HG02870 (cell line): ENCODE results near the gene COX7B2.

Experiments
- ATAC-seq: cut with Tn5 transposase; IDR thresholded peaks from one replicate; pipeline ENCODE4 v1.9.1; 2021; ENCODE audit warnings: mild to moderate bottlenecking, moderate library complexity; ENCODE audit not compliant: unreplicated experiment

COX7B2 gene

DNA sequence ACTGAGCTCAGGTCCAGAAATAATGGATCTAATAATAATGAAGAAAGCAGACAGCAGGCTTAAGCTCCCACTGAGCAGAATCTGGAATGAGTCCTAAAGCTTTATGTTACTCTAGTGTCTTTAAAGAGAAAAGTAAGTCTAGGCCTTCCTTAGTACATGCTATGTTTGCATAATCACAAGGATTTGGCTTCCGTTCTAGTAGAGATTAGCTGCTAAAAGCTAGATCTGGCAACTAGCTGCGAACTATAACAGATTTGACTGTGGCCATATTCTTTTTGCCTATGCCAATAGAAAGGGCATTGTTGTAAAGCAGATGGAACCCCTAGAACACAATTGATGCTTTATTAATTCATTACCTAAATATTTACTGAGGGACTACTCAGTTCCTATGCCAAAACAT is 19.0 kb downstream of the COX7B2 start:
- ATAC-seq = no peak

DNA sequence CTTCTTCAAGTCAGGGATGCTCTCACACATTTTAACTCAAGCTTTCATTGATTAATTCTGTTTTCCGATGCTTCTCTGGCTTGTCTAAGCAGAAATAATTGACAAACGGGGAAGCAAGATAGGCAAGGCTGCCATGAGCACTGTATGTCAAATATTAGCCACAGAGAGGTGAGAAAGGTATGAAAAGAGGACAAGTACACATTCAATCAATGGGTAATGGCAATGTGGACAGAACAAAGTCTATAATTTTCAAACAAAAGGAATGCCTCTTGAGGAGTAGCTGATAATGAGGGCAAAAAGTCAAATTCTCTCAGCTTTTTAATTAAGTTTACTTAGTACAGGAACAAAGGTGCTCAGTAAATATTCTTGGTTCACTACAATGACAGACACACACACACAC is 19.6 kb downstream of the COX7B2 start:
- no peak for ATAC-seq

DNA sequence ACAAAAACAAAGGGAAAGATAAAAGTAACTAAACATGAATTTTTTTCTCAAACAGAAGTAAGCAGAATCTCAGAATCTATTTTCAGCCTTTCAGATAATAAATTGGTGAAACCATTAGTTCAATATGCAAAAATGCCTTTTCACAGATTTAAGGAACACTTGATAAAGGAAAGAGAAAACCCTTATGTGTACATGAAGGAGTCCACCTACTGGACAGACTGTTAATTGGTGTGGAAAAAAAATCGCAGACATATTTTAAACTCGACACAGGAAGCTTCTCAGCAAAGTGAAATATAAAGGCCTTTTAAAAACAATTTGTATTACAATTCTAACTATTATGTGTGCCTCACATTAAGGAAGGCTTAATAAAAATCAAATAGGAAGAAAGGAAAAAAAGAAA is 22.3 kb downstream of the COX7B2 start:
- no peak for ATAC-seq

DNA sequence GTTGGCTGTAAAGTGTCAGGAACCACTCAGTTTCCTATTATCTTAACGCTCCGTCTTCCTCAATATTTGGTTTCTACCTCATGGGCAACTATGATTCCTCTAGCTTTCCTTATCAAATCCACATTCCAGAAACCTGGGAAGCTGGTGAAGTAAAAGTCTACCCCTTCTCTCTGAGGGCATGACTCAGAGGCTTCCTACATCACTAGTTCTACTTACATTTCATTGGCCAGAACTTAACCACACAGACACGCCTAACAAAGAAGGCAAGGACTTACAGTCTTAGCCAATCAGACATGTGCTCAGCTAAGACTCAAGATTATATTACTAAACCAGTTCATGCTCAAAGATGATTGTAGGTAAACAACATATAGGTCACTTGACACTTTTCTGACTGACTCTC is 30.4 kb downstream of the COX7B2 start:
- no peak for ATAC-seq

DNA sequence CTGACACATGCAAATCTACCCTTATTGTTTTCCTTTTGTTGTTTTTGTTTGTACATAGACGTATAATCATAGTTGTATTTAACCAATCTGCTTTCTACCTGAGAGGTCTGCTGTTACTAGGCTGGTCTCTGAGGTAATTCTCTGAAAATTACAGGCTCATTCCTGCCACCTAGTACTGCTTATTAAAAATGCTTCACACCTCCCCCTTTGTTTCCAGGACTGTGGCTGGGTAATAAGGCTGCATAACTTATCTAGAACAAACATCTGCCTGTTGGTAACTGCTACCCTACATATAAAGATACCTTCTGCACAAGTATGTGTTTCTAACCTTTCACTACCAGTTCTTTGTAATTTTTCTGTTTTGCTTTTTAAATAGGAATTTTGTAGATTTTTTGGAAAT is 34.2 kb downstream of the COX7B2 start:
- ATAC-seq = no peak

DNA sequence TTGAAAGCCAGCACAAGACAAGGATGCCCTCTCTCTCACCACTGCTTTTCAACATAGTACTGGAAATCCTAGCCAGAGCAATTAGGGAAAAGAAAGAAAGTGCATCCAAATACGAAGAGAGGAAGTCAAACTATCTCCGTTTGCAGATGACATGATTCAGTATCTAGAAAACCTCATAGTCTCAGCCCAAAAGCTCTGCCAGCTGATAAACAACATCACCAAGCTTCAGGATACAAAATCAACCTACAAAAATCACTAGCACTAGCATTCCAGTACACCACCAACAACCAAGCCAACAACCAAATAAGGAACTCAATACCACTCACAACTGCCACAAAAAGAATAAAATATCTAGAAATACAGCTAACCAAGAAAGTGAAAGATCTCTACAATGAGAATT is 38.6 kb downstream of the COX7B2 start:
- ATAC-seq = no peak

DNA sequence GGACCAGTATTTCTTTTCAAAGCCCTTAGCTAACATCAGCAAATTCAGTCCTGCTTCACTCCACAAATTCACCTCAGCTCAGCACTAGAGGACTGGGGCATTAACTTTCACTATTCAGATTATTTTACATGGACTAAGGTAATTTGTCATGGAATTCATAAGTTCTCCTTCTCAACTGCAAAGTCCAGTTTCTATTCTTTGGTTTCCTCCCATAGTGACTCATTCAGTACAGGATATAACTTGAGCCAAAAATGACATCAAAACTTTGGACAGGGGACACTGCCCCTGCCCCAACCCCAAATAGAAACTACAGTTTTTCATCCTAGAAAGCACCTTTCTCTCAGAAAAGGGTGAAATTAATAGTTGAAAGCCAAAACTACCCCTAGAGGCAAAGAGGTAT is 52.7 kb downstream of the COX7B2 start:
- ATAC-seq = no peak

DNA sequence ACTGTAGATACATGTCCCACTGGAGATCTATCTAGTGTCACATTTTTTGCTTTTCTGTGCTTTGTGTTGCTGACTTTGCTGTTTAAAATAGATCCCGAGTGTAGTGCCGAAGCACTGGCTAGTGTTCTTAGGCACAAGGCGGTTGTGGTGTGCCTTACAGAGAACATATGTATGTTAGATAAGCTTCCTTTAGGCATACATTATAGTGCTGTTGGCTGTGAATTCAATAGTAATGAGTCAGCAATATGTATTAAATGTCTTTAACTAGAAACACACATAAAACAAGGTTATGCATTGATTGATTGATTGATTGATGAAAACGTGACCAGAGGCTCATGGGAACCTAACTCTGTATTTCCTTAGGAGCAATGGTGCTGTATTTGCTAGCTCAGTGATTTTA is 56.2 kb downstream of the COX7B2 start:
- no peak for ATAC-seq

DNA sequence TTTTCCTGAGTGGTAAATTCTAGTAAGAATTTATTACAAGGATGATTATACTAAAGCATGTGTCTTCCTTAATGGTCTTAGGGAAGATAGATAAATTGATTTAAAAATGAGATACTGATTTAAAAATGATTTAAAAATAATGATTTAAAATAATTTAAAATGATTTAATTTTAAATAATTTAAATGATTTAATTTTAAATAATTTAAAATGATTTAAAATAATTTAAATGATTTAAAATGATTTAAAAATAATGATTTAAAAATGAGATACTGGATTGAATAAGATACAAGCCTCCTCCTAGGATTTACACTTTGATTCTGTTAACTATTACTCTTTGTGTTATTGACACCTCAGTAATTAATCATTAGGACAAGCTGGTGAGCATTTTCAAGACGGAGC is 59.0 kb downstream of the COX7B2 start:
- no peak for ATAC-seq

DNA sequence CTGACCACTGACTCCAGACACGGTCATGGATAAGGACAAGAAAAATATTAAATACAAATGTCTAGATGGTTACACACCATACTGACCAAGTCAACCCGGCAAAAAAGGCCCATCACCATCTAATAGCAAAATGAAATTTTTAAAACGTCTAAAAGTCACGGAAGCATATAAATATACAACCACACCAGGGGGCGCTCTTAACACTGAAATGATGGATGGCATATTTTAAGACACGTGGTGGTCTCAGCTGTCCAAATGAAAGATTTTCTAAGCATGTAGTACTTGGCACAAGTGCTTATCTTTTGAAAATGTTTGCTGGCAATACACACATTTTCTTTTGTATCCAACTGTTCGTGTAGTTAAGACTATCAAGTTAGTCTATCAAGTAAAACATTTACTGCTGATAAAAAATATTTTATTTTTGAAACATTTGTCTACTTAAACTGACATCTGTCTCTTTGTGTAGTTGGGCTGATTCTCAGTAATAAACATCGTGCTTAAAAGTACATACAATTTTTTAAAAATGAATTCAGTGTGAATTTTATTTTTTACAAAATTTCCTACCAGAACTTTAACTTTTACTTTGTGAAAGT is 64.6 kb downstream of the COX7B2 start:
- no peak for ATAC-seq

DNA sequence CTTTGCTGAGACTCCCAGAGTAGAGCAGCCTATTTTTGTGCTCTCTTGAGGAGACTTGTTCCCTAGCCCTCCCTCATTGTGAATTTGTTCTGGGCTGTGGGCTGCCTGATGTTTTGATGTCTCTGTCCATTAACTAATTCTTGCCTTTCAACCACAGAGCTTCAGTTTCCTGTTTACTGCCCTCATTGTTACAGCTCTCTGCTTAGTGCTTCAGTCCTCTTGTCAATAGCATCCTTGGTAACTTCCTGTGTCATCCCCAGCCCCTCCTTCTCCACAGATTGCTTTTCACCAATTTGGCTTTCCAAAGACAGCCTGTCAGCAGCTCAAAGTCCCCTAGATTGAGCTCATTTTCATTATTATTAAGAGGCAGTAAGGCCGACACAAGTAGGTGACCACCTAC is 69.9 kb downstream of the COX7B2 start:
- no peak for ATAC-seq

DNA sequence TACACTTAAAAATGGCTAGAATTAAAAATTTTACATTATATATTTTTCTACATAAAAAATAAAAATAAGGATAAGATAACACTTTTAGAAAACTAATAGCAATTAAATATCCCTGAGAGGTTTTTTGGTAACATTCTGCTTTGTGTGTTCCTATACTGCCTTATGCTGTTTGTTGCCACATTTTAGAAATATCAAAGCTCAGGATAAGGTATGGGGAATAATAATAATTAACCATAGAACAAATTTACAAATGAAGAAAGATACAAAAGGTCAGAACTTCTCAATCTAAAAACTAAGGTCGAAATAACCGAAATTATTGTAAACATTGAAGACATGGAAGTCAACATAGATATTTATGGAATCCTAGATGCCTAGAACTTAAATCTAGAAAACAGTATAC is 71.4 kb downstream of the COX7B2 start:
- ATAC-seq = no peak

DNA sequence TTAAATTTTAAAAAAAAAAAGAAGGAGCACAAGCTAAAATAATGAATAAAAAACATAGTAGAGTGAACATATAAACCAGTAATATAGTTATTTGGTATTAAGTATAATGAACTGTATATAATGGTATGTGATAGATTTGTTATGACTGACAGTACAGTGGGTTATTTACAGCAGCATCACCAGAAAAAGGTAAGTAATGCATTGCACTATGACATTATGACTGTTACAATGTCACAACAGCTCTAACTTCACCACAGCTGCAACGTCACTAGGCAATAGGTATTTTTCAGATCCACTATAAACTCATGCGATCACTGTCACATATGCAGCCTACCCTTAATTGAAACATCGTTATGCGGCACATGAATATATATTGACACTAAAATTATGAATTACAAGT is 72.5 kb downstream of the COX7B2 start:
- no peak for ATAC-seq

DNA sequence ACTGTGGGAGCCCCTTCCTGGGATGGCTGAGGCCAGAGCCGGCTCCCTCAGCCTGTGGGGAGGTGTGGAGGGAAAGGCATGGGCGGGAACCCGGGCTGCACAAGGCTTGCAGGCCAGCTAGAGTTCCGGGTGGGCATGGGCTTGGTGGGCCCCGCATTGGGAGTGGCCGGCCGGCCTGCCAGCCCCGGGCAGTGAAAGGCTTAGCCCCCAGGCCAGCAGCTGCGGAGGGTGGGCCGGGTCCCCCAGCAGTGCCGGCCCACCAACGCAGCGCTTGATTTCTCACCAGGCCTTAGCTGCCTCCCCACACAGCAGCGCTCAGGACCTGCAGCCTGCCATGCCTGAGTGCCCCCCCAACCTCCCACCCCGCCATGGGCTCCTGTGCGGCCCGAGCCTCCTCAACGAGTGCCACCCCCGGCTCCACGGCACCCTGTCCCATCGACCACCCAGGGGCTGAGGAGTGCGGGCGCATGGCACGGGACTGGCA is 78.0 kb downstream of the COX7B2 start:
- ATAC-seq = no peak

DNA sequence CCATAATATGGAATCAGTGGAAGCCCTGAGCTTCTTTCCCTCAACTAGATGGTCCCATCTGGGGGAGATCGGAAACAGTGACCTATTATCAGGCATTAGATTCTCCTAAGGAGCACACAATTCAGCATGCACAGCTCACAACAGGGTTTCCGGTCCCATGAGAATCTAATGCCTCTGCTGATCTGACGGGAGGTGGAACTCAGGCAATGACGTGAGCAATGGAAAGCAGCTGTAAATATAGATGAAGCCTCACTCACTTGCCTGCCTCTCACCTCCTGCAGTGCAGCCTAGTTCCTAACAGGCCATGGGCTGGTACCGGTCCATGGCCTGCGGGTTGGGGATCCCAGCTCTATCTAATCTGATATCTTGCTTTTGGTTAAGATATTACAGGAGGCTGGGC is 88.9 kb downstream of the COX7B2 start:
- no peak for ATAC-seq

DNA sequence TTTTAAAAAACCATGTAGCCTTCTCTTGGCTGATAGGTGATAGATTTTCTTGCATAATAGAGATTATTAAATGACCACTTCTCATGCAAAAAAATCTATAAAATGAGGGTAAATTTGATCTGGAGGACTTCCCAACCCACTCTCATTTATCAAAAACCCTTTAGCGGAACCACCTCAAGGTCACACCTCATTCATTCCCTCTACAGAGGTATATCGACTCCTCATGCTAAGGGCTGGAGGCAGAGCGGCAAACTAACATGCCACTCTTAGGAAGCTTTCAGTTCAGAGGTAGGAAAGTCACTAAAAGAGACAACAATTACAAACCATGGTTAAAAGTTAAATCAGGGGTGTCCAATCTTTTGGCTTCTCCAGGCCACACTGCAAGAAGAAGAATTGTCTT is 90.0 kb downstream of the COX7B2 start:
- no peak for ATAC-seq

DNA sequence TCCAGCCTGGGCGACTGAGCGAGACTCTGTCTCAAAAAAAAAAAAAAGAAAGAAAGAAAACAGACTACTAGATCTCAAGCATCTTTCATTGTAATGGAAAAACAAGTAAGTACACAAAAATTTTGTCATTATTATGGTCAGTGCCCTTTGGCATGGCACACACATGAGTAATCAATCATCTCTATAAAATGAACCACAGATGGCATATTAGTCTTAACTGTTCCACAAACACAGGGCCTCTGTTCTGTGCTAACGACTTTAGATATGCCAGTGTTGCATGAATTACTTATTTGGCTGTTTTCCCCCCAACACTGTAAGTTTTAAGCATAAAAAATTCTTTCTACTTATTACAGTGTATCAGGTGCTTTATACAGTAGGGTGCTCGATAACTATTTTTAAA is 90.4 kb downstream of the COX7B2 start:
- ATAC-seq = no peak

DNA sequence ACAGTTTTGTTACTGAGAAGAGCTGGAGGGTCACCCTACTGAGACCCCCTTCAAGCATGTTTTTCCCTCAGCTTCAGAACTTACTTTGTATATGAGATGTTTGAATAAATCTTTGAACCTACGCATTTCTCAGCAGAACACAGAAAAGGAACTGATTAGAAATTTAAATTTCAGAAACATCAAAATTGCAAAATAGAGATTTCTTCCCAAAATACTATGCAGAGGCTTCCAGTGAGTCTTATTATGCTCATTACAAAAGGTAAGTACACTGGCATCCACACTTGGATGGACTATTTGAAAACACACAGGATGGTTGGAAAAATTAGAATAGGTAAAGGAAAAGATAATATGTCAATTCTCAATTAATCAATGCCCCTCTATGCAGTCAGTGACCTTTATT is 91.2 kb downstream of the COX7B2 start:
- ATAC-seq = no peak

DNA sequence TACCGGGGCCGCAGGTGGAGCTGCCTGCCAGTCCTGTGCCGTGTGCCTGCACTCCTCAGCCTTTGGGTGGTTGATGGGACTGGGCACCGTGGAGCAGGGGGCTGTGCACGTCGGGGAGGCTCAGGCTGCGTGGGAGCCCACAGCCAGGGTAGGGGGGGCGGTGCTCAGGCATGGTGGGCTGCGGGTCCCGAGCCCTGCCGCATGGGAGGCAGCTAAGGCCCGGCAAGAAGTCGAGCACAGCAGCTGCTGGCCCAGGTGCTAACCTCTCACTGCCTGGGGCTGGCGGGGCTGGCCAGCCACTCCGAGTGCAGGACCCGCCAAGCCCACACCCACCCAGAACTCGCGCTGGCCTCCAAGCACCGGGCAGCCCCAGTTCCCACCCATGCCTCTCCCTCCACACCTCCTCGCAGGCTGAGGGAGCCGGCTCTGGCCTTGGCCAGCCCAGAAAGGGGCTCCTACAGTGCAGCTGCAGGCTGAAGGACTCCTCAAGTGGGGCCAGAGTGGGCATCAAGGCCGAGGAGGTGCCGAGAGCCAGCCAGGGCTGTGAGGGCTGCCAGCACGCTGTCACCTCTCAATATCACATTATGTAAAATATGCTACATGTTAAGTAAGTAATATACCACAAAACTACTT is 104.1 kb downstream of the COX7B2 start:
- no peak for ATAC-seq

DNA sequence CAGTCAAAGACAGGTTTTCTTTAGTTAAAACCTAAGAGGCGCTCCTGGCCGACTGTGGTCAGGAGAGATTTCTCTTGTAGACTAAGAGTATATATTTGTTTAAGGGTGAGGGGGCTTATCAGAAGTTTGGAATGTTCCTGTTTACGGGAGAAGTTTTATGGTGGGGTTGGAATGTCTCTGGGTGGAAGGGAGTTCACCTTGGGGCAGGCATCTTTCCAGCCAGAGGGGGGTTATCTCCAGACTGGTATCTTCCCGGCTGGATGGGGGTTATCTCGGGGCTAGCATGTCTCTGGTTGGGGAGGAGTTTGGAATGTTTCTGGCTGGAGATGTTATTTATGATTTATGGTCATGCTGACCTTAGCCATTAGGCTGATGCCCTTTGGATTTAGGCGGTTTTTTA is 116.0 kb downstream of the COX7B2 start:
- no peak for ATAC-seq

DNA sequence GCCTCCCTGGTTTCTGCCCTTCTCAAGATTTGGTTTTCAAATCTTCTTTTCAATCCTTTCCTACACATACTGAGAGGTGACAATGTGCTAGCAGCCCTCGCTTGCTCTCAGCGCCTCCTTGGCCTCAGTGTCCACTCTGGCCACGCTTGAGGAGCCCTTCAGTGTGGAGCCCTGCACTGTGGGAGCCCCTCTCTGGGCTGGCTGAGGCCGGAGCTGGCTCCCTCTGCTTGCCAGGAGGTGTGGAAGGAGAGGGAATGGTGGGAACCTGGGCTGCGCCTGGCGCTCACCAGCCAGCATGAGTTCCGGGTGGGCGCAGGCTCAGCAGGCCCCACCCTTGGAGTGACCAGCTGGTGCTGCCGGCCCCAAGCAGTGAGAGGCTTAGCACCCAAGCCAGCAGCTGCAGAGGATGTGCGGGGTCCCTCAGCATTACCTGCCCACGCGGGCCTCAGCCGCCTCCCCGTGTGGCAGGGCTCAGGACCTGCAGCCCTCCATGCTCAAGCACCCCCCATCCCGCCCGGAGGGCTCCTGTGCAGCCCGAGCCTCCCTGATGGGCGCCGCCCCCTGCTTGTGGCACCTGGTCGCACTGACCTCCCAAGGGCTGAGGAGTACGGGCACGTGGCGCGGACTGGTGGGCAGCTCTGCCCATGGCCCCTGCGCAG is 127.5 kb downstream of the COX7B2 start:
- ATAC-seq = no peak

DNA sequence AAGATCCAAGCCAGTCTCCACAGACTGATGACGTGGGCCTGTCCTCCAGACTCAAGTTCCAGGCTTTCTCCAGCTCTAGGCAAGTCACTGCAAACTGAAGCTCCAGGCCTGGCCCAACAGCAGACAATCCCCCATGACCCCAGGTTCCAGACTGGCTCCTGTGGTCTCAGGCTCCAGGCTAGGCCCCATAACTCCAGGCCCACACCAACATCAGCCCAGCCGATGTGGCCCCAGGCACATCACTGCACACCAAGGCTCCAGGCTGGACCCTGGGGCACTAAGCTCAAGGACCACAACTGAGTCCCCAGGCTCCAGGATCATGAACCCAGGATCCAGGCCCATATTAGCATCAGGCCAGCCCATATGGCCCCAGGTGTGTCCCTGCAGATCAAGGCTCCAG is 143.6 kb downstream of the COX7B2 start:
- ATAC-seq = no peak

DNA sequence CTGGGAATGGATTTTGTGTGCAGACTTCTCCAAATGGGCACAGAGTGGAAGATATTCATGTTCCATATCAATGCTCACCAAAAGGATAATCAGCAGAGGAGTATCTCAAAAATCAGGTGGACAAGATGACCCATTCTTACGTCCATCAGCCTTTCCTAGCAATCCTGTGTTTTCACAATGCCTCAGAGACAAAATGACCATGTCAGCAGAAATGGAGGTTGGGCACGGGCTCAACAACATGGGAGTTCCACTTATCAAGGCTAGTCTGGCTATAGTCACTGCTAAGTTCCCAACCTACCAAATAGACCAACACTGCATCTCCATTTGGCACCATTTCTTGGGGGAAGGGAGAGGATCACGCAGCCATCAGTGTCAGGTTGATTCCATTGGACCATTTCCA is 179.0 kb downstream of the COX7B2 start:
- ATAC-seq = no peak
